T-helper 2 cell treated with Interferon-gamma antibody and Interleukin-4, amounts not matched to agents 5 μg/mL and 100 μg/mL, for 36 hours (primary cell): ENCODE measurements around the gene SH2D1A.
"Not testable (repeated sequence)": the region's sequence is repeated elsewhere in the genome, so short reads cannot be mapped to it uniquely, and the experiment has no call there.

Source experiments
- DNase-seq: peaks from one replicate; pipeline ENCODE4 v3.0.0; 2021; ENCODE audit warnings: low spot score
- H3K27ac Mint-ChIP-seq: one replicate; pipeline ENCODE4 v1.8.0; 2021; ENCODE audit warnings: mild to moderate bottlenecking, mixed read lengths
- H3K27me3 Mint-ChIP-seq: one replicate; pipeline ENCODE4 v1.8.0; 2021; ENCODE audit warnings: low read depth, mixed read lengths
- H3K36me3 Mint-ChIP-seq: one replicate; pipeline ENCODE4 v1.8.0; 2021; ENCODE audit warnings: low read depth, mixed read lengths
- H3K4me1 Mint-ChIP-seq: one replicate; pipeline ENCODE4 v1.8.0; 2021; ENCODE audit warnings: low read depth, mixed read lengths
- H3K4me3 Mint-ChIP-seq: one replicate; pipeline ENCODE4 v1.8.0; 2022; ENCODE audit warnings: mild to moderate bottlenecking, moderate library complexity, mixed read lengths
- H3K9me3 Mint-ChIP-seq: one replicate; pipeline ENCODE4 v1.8.0; 2021; ENCODE audit warnings: mixed read lengths

The SH2D1A gene

DNA sequence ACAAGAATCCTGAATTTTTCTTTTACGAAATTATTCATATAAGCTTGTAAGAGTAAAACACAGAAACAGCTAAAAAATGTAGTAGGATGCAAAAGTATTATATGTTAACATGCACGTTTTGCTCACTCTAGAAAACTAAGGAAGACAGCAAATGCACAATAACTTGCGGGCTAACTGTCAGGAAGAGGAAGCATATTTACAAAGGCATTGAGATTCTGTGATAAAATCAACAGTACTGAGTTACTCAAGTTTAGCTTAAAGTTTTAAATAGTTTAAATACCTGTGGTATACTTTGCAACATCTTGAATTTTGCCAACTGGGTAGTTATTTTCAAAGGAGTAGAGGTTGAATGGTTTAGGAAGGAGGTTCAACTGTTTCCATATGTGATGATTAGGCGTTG, 37.0 kb downstream of the SH2D1A start:
- no peak for DNase-seq
- H3K27ac Mint-ChIP-seq: peak overlapping the region; percentile 63
- peaks cover 45% of the 10 kb centered on the region for H3K36me3 Mint-ChIP-seq
- peak overlapping the region; percentile 58 for H3K4me3 Mint-ChIP-seq
- H3K27me3 Mint-ChIP-seq: no peaks in the 10 kb centered on the region
- H3K4me1 Mint-ChIP-seq: peaks cover 37% of the 10 kb centered on the region
- no peaks in the 10 kb centered on the region for H3K9me3 Mint-ChIP-seq

DNA sequence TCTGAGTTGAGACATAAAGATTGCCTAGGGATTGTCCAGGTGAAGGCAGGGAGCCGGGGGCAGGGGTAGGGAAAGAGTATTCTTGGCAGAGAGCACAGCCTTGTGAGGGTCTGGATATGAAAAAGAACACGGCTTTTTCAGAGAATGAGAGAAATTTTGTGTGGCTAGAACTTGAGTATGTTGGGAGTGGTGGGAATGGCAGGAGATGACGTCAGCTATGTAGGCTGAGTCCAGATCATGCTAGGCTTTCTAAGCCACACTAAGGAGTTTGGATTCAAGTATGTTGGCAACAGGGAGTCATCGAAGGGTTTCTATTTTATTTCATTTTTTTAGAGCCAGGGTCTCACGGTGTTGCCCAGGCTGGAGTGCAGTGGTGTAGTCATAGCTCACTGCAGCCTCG, 40.0 kb downstream of the SH2D1A start:
- Mint-ChIP-seq H3K27me3 (no peaks in the 10 kb centered on the region), H3K9me3 (no peaks in the 10 kb centered on the region), H3K4me3 (no peak overlapping the region), H3K4me1 (peaks cover 24% of the 10 kb centered on the region), H3K27ac (no peak overlapping the region), H3K36me3 (peaks cover 37% of the 10 kb centered on the region)
- no peak for DNase-seq

DNA sequence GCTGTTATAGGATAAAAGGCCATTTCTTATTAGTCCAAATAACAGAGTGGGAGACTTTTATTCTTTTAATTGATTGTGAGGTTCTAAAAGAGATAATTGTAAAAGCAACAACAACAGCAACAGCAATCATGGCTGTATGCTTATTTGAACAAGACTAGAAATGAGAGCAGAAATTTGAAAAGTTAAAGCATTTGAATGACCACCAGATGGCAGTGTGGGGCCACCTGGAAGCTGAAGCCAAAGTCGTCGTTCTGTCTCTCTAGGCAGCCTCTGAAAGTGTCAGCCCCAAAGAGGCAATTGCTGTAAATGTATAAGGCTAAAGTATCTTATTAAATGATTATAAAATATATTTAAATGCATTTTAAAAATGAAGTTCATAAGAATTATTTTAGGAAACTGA, 42.2 kb downstream of the SH2D1A start:
- peaks cover 36% of the 10 kb centered on the region for H3K36me3 Mint-ChIP-seq
- H3K27me3 Mint-ChIP-seq: no peaks in the 10 kb centered on the region
- no peak overlapping the region for H3K4me3 Mint-ChIP-seq
- no peak overlapping the region for H3K27ac Mint-ChIP-seq
- peak; percentile 21 for DNase-seq
- no peaks in the 10 kb centered on the region for H3K9me3 Mint-ChIP-seq
- peaks cover 24% of the 10 kb centered on the region for H3K4me1 Mint-ChIP-seq

DNA sequence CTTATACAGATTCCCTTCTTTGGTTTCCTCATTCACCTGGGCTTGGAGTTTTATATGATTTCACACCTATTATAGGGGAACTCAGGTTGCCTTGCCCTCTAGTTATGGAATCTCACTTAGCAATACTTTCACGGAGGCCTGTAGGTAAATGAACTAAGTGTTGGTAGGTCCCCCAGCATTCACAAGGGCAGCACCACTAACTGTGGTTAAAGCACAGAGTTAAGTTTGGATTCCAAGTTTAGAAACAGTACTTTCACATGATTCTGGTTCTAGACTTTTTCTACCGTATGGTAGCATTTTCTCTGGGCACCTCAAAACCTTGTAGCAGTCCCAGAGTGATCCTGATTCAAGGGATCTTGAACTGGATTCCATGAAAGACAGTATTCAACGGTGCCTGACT, 46.4 kb downstream of the SH2D1A start:
- no peak for DNase-seq
- H3K9me3 Mint-ChIP-seq: no peaks in the 10 kb centered on the region
- peaks cover 16% of the 10 kb centered on the region for H3K36me3 Mint-ChIP-seq
- H3K27ac Mint-ChIP-seq: no peak overlapping the region
- no peaks in the 10 kb centered on the region for H3K27me3 Mint-ChIP-seq
- peaks cover 22% of the 10 kb centered on the region for H3K4me1 Mint-ChIP-seq
- H3K4me3 Mint-ChIP-seq: no peak overlapping the region

DNA sequence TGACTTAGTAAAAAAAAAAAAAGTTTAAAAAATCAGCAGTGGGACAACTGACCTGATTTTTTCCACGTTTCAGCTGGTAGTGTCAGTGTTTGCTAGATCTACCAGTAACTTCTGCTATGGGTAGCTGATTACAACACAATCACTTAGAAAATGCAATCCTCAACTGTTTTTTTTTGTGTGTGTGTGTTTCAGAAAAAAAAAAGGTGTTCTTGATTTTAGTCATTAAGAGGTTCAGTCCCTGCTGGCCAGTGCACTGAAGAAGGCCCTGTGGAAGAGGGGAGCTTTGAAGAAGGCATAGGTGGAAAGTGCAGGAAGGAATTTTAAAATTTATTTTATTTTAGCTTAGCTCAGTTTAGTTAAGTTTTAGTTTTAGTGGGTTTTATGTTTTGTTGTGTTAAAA, 46.9 kb downstream of the SH2D1A start:
- Mint-ChIP-seq H3K9me3 (no peaks in the 10 kb centered on the region), H3K4me3 (no peak overlapping the region), H3K36me3 (peaks cover 13% of the 10 kb centered on the region), H3K27me3 (no peaks in the 10 kb centered on the region), H3K4me1 (peaks cover 22% of the 10 kb centered on the region), H3K27ac (peak overlapping the region; percentile 3)
- DNase-seq: no peak

DNA sequence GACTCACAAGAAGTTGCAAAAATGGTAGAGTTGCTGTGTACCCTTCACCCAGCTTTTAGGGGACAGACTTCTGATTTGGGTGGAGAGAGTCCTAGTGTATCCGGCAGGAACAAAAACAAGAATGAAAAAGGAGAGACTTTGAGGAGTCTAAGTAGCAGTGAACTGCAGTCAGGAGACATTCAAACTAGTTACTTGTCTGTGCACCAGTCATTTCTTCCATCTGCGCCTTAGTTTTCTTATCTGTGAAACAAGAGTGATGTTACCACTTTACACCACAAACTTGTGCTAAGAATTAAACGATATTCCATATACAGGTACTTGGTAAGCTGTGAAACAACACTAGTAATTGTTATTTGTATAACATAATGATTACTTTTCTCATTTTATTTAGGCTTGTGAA, 47.3 kb downstream of the SH2D1A start:
- Mint-ChIP-seq H3K4me3 (no peak overlapping the region), H3K4me1 (peaks cover 22% of the 10 kb centered on the region)

DNA sequence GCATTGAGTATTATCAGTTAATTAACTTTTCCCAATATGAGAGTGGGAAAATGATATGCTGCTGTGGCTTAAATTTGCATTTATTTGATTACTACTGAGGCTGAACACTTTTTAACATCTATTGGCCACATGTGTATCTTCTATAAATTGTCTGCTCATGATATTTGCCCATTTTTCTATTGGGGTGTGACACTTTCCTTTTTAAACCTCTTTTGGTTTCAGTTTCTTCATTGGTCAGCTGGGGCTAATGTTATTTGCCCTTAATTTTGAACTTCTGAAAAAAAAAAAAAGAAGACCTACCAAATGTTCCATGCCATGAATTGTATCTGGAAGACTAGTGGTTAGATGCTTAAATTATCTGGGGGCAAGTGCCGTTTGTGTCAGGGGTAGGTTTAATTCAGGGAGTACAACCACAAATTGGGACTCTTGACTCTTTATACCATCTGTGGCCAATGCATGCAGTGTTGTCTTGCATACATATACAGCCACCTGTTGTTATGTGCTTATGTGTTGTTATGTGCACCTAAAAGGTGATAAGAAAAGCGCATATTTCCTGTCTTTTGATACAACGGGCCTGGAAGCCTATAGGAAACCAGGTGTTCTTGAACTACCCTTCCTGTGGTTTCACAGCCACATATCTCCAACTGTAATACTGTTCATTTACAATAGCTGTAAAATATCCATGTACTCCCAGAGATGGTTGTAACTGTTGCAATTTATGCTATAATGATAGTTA, 49.0 kb downstream of the SH2D1A start:
- Mint-ChIP-seq H3K27ac (peak overlapping the region; percentile 65), H3K36me3 (peaks cover 12% of the 10 kb centered on the region), H3K9me3 (no peaks in the 10 kb centered on the region), H3K4me1 (peaks cover 22% of the 10 kb centered on the region), H3K27me3 (no peaks in the 10 kb centered on the region), H3K4me3 (peak overlapping the region; percentile 52)
- DNase-seq: no peak

More for the DNA sequence above, 47.3 kb downstream of the SH2D1A start:
- DNase-seq: no peak
- H3K27me3 Mint-ChIP-seq: no peaks in the 10 kb centered on the region
- H3K27ac Mint-ChIP-seq: peak overlapping the region; percentile 3
- peaks cover 12% of the 10 kb centered on the region for H3K36me3 Mint-ChIP-seq
- no peaks in the 10 kb centered on the region for H3K9me3 Mint-ChIP-seq

DNA sequence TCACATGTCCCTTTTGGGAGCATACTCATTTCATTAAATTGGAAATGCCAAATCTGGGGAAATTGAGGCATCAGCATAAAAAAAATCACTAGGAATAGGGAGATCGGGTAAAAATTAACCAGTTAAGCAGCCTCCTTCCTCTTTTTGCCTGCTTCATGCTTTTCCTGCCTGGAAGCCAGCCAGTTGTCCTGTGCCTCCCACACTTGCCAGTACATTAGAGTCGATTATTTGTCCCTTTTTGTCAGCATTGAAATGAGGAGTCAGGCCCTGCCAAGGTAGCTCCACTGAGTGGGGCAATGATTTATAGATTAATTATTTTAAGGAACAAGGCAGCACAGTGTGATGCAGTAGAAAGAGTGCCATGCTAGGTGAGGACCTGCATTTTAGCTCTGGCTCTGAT, 55.3 kb downstream of the SH2D1A start:
- no peak for DNase-seq
- Mint-ChIP-seq H3K27ac (no peak overlapping the region), H3K4me3 (no peak overlapping the region), H3K4me1 (peaks cover 4% of the 10 kb centered on the region), H3K9me3 (no peaks in the 10 kb centered on the region), H3K27me3 (no peaks in the 10 kb centered on the region), H3K36me3 (peaks cover 1% of the 10 kb centered on the region)

DNA sequence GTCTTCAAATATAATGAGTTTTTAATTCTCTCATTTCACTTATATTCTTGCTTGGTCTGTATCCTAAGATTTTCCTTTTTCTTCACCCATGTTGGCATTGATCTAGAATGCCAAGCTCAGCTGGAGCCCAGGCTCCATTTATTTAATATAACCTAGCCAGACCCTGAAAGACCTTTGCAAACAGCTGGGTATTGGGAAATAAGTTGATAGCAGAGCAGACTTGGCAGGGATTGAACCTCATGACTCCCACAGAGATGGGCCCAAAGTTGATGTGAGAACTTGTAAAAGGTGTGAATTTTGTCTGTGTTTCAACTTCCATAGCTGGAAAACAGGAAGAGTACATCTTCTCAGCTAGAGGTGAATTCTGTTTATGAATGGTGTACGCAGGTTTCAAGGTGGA, 59.5 kb downstream of the SH2D1A start:
- Mint-ChIP-seq H3K27me3 (no peaks in the 10 kb centered on the region), H3K4me3 (no peak overlapping the region), H3K27ac (no peak overlapping the region), H3K36me3 (no peaks in the 10 kb centered on the region), H3K9me3 (no peaks in the 10 kb centered on the region), H3K4me1 (peaks cover 2% of the 10 kb centered on the region)
- no peak for DNase-seq

DNA sequence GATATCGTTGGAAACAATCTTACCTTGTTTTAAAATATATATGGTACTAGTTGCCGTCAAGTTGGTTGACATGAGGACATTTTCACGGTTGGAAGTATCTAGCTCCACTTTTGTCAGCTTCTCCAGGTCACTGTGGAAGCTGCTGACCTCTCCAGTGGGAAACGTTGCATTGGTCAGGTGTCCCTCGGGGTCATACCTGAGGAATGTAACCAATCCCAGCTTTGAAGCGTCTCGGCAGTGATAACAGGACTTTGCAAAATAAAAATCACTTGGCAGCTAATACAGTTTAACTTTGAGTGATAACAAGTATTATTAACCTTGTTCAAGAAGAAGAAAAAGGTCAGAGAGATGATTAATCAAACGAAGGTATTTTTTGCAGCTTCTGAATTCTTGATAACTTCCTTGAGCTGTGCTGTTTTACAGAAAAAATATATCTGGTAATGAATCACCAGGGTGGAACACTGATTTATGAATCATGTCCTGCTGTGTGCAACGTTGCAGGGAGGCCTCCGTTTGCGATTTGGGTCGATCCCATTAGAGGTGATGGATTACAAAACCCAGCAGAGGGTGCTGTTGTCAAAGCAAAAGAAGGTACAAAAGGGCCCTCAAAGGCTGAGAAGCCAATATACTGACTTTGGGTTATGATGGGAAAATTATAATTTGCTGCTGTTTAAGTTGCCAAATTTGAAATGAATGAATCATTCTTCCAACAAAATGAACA, 60.1 kb downstream of the SH2D1A start:
- H3K36me3 Mint-ChIP-seq: no peaks in the 10 kb centered on the region
- peak; percentile 61 for DNase-seq
- no peaks in the 10 kb centered on the region for H3K9me3 Mint-ChIP-seq
- H3K4me3 Mint-ChIP-seq: no peak overlapping the region
- H3K27me3 Mint-ChIP-seq: no peaks in the 10 kb centered on the region
- peaks cover 2% of the 10 kb centered on the region for H3K4me1 Mint-ChIP-seq
- H3K27ac Mint-ChIP-seq: no peak overlapping the region

DNA sequence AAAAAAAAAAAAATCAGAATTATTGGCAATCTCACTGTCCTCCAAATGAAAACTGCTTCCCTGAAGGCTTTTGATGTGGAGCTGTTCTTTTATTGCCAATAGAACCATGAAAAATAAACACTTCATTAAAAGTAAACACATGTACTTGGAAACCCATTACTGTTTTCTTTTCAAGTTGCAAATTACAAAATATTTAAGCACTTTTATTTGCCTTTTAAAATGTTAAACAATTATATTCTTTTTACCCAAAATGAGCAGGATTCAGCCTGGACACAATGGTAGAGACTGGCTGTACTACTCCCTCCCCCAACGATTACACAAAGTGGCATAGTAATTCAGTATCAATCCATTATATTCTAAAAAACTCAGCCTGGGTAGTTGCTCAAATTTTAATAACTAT, 60.9 kb downstream of the SH2D1A start:
- peaks cover 2% of the 10 kb centered on the region for H3K4me1 Mint-ChIP-seq
- no peak overlapping the region for H3K4me3 Mint-ChIP-seq
- H3K36me3 Mint-ChIP-seq: no peaks in the 10 kb centered on the region
- no peaks in the 10 kb centered on the region for H3K27me3 Mint-ChIP-seq
- no peak overlapping the region for H3K27ac Mint-ChIP-seq
- H3K9me3 Mint-ChIP-seq: no peaks in the 10 kb centered on the region
- no peak for DNase-seq

DNA sequence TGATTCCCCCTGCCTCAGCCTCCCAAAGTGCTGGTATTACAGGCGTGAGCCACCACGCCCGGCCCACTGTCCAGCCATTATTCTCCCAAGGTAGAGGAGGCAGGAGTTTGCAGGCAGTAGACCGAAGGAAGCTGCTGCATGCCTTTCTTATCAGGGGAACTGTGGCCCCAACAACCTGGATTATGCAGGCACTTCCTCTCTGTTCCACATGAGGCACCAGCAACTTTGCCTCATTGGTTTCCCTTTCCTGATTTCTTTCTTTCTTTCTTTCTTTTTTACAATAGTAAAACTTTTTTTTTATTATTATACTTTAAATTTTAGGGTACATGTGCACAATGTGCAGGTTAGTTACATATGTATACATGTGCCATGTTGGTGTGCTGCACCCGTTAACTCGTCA, 62.0 kb downstream of the SH2D1A start:
- H3K4me3 Mint-ChIP-seq, H3K4me1 Mint-ChIP-seq, DNase-seq, H3K36me3 Mint-ChIP-seq, H3K27me3 Mint-ChIP-seq, H3K9me3 Mint-ChIP-seq, H3K27ac Mint-ChIP-seq: not testable (repeated sequence)

DNA sequence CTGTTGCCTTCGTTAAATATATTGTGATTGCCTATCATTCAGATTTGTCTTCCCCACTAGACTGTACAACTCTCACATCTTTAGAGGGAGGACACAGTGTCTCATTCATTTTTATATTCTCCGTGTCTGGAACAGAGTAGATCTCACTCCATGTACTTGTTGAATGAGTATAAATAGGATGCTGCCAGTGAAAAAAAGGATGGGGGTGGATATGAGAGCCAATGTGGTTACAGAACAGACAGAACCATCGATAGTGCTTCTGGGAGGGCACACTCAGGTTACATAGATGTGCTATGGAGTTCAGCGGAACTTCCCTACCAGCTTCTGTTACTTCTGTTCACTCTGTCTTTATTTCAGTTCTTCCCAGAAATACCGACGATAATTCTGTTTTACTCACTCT, 66.9 kb downstream of the SH2D1A start:
- no peak for DNase-seq
- Mint-ChIP-seq H3K4me3 (no peak overlapping the region), H3K27me3 (no peaks in the 10 kb centered on the region), H3K36me3 (no peaks in the 10 kb centered on the region), H3K9me3 (no peaks in the 10 kb centered on the region), H3K27ac (no peak overlapping the region), H3K4me1 (peaks cover 4% of the 10 kb centered on the region)

DNA sequence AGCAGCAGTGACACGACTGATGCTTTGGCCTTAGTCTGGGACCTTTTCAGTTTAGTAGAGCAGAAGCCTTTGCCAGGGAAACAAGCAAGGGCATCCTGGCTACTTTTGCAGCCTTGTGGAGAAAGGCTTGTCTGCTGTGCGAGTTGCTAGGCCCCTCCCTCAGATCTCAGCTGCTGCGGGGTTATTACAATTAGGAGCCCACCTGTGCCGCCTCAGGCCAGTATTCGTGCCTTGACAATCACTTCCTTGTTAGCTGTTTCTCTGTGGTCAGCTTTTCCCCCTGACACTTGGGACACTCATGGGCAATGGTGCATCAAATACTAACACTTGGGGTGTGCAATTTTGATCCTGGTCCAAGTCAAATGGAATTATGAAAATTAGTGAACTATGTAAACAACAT, 67.9 kb downstream of the SH2D1A start:
- Mint-ChIP-seq H3K4me1 (peaks cover 4% of the 10 kb centered on the region), H3K27me3 (no peaks in the 10 kb centered on the region), H3K4me3 (no peak overlapping the region), H3K9me3 (no peaks in the 10 kb centered on the region), H3K27ac (no peak overlapping the region), H3K36me3 (no peaks in the 10 kb centered on the region)
- no peak for DNase-seq
